GM19372 (cell line): ENCODE results near the gene NUSAP1.
A peak's percentile ranks its signal among the peaks of the same experiment; 100 is the strongest.
"Not testable (repeated sequence)": the region's sequence is repeated elsewhere in the genome, so short reads cannot be mapped to it uniquely, and the experiment has no call there.

Source experiments
- ATAC-seq: cut with Tn5 transposase; IDR thresholded peaks from one replicate; pipeline ENCODE4 v1.9.1; 2021; ENCODE audit warnings: mild to moderate bottlenecking, low read depth, moderate library complexity; ENCODE audit not compliant: unreplicated experiment

The NUSAP1 gene

GRCh38 chr15:41408234-41408641 lies 75.6 kb downstream of the NUSAP1 start:
- ATAC-seq = no peak

- ATAC-seq = no peak
Observed at GRCh38 chr15:41411031-41411430, 78.3 kb downstream of the NUSAP1 start.

GRCh38 chr15:41411441-41411840 lies 78.8 kb downstream of the NUSAP1 start:
- ATAC-seq = no peak

- ATAC-seq = no peak
Observed at GRCh38 chr15:41416128-41416741, 83.6 kb downstream of the NUSAP1 start.

- peak; percentile 79 for ATAC-seq
Observed at GRCh38 chr15:41416742-41417417, 84.2 kb downstream of the NUSAP1 start, which contains the start of gene RTF1. RTF1 (plus strand) TSS chr15:41417095; CDS start chr15:41417116, 21 bp downstream.

- ATAC-seq = peak; percentile 26
Observed at GRCh38 chr15:41417418-41418195, 84.9 kb downstream of the NUSAP1 start.

GRCh38 chr15:41423979-41424659 lies 91.4 kb downstream of the NUSAP1 start:
- ATAC-seq = peak; percentile 70

- ATAC-seq = no peak
Observed at GRCh38 chr15:41424809-41425208, 92.1 kb downstream of the NUSAP1 start.

- not testable (repeated sequence) for ATAC-seq
Observed at GRCh38 chr15:41425907-41426306, 93.2 kb downstream of the NUSAP1 start.

- ATAC-seq = peak; percentile 61
Observed at GRCh38 chr15:41429003-41429890, 96.6 kb downstream of the NUSAP1 start.
